ENCODE results near the gene PHLDB1.
"Not testable (repeated sequence)": the region's sequence is repeated elsewhere in the genome, so short reads cannot be mapped to it uniquely, and the experiment has no call there.

The PHLDB1 gene

DNA sequence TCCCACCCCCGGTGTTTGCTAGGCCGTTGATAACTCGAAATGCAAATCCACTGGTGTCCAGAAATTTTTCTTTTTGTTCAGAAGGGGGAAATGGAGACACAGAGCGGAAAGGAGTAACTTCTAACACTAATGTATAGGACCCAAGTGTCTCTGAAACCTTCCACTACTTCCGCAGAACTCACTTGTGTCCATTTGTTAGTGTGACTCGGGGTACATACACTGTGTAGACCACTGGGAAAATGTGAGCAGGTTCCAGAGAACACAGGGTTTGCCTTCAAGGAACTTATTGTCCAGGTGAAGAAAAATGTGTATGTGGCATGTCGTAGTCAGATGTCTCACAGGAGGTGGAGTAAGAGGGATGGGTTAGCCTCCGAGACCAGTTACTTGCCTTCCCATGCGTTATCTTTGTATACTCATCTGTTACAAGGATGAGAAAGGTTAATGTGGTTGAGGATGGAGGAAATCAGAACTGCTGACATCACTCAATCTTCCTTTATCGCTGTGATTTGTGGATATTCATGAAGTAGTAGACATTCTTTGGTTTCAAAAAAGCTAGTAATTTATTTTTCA is 34.3 kb upstream of the PHLDB1 start:
- TF ChIP-seq, protein P1, sequence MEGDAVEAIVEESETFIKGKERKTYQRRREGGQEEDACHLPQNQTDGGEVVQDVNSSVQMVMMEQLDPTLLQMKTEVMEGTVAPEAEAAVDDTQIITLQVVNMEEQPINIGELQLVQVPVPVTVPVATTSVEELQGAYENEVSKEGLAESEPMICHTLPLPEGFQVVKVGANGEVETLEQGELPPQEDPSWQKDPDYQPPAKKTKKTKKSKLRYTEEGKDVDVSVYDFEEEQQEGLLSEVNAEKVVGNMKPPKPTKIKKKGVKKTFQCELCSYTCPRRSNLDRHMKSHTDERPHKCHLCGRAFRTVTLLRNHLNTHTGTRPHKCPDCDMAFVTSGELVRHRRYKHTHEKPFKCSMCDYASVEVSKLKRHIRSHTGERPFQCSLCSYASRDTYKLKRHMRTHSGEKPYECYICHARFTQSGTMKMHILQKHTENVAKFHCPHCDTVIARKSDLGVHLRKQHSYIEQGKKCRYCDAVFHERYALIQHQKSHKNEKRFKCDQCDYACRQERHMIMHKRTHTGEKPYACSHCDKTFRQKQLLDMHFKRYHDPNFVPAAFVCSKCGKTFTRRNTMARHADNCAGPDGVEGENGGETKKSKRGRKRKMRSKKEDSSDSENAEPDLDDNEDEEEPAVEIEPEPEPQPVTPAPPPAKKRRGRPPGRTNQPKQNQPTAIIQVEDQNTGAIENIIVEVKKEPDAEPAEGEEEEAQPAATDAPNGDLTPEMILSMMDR (IDR thresholded peaks at IDR 0.05; ENCODE audit: low read depth, low read length, poor library complexity, severe bottlenecking) = no peak
- no peak for TF ChIP-seq EZH2phosphoT487 (IDR thresholded peaks at IDR 0.05; ENCODE audit: borderline replicate concordance, low read length)
- Histone ChIP-seq H3K79me2 (ENCODE audit: control insufficient read depth, low read length) (peaks cover 66% of the 10 kb centered on the region), H3K9me3 (ENCODE audit: control insufficient read depth, insufficient read depth, low read length) (no peaks in the 10 kb centered on the region), H3K4me3 (ENCODE audit: low read length) (peak overlapping the region; percentile 99), H3K9me2 (replicated peaks; ENCODE audit: control insufficient read depth, low read length) (no peaks in the 10 kb centered on the region), H4K20me1 (ENCODE audit: control insufficient read depth, insufficient read depth, low read depth, low read length) (peaks cover 17% of the 10 kb centered on the region), H3F3A (ENCODE audit: control insufficient read depth, insufficient read depth) (no peaks in the 10 kb centered on the region), H3K4me2 (ENCODE audit: low read length) (peak overlapping the region; percentile 89), H3K27me3 (ENCODE audit: control insufficient read depth, low read length) (no peaks in the 10 kb centered on the region), H3K4me1 (ENCODE audit: control insufficient read depth, low read length) (peaks cover 30% of the 10 kb centered on the region), H3K27ac (ENCODE audit: low read depth, low read length) (peak overlapping the region; percentile 62), H3K36me3 (ENCODE audit: control insufficient read depth, low read length) (peaks cover 24% of the 10 kb centered on the region)

DNA sequence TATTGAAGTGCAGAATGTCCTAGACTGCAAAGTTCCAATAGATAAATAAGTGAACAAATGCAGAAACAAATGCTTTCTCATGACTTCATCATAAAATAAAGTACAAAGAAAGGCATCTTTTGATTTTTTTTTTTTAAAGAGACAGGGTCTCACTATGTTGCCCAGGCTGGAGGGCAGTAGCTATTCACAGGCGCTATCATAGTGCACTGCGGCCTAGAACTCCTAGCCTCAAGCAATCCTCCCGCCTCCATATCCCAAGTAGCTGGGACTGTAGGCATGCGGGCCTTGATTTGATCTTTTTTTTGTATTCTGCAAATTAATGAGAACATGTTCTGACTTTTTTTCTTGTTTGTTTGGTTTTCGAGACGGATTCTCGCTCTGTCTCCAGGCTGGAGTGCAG is 32.8 kb upstream of the PHLDB1 start:
- Histone ChIP-seq H3K4me1 (ENCODE audit: control insufficient read depth, low read length) (peaks cover 30% of the 10 kb centered on the region), H3K4me2 (ENCODE audit: low read length) (peak overlapping the region; percentile 89), H4K20me1 (ENCODE audit: control insufficient read depth, insufficient read depth, low read depth, low read length) (peaks cover 17% of the 10 kb centered on the region), H3K27me3 (ENCODE audit: control insufficient read depth, low read length) (no peaks in the 10 kb centered on the region), H3K79me2 (ENCODE audit: control insufficient read depth, low read length) (peaks cover 80% of the 10 kb centered on the region), H3K27ac (ENCODE audit: low read depth, low read length) (no peak overlapping the region), H3K4me3 (ENCODE audit: low read length) (0 out of 2 replicates have a peak overlapping the region, but pooled peaks have one; percentile 1), H3K9me2 (replicated peaks; ENCODE audit: control insufficient read depth, low read length) (no peaks in the 10 kb centered on the region), H3K9me3 (ENCODE audit: control insufficient read depth, insufficient read depth, low read length) (no peaks in the 10 kb centered on the region), H3K36me3 (ENCODE audit: control insufficient read depth, low read length) (peaks cover 24% of the 10 kb centered on the region), H3F3A (ENCODE audit: control insufficient read depth, insufficient read depth) (no peaks in the 10 kb centered on the region)
- TF ChIP-seq, protein P1 (IDR thresholded peaks at IDR 0.05; ENCODE audit: low read depth, low read length, poor library complexity, severe bottlenecking) = no peak
- no peak for TF ChIP-seq EZH2phosphoT487 (IDR thresholded peaks at IDR 0.05; ENCODE audit: borderline replicate concordance, low read length)

DNA sequence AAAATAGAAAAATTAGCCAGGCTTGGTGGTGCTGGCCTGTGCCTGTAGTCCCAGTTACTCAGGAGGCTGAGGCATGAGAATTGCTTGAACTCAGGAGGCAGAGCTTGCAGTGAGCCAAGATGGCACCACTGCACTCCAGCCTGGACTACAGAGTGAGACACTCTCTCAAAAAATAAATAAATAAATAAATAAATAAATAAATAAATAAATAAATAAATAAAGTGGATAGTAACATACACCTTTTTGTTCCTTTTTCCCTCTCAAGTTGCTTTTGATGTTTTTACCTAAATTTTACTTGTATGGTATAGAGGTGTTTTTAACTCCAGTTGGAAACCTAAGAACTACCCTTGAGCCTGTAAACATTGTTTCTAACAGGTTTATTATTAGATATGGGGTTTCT is 29.4 kb upstream of the PHLDB1 start:
- H3K4me3 ChIP-seq (ENCODE audit: low read length); H3K27me3 ChIP-seq (ENCODE audit: control insufficient read depth, low read length); H3F3A ChIP-seq (ENCODE audit: control insufficient read depth, insufficient read depth); H3K4me2 ChIP-seq (ENCODE audit: low read length); H3K9me3 ChIP-seq (ENCODE audit: control insufficient read depth, insufficient read depth, low read length); H3K9me2 ChIP-seq (replicated peaks; ENCODE audit: control insufficient read depth, low read length); H3K27ac ChIP-seq (ENCODE audit: low read depth, low read length): not testable (repeated sequence)
- peaks cover 91% of the 10 kb centered on the region for H3K79me2 ChIP-seq (ENCODE audit: control insufficient read depth, low read length)
- peaks cover 17% of the 10 kb centered on the region for H4K20me1 ChIP-seq (ENCODE audit: control insufficient read depth, insufficient read depth, low read depth, low read length)
- H3K36me3 ChIP-seq (ENCODE audit: control insufficient read depth, low read length) = peaks cover 41% of the 10 kb centered on the region
- peaks cover 22% of the 10 kb centered on the region for H3K4me1 ChIP-seq (ENCODE audit: control insufficient read depth, low read length)

DNA sequence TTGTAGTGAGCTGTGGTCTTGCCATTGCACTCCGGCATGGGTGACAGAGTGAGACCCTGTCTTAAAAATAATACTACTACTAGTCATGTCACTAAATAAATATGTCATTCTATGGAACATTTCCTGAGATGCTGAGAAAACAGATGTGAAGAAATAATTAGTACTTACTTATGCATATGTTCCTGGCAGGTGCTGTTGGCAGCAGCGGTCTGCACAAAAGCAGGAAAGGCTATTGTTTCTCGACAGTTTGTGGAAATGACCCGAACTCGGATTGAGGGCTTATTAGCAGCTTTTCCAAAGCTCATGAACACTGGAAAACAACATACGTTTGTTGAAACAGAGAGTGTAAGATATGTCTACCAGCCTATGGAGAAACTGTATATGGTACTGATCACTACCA is 26.4 kb upstream of the PHLDB1 start:
- peaks cover 53% of the 10 kb centered on the region for H3K36me3 ChIP-seq (ENCODE audit: control insufficient read depth, low read length)
- H3K79me2 ChIP-seq (ENCODE audit: control insufficient read depth, low read length) = peaks cover 60% of the 10 kb centered on the region
- H3K4me2 ChIP-seq (ENCODE audit: low read length) = no peak overlapping the region
- no peaks in the 10 kb centered on the region for H3K27me3 ChIP-seq (ENCODE audit: control insufficient read depth, low read length)
- no peaks in the 10 kb centered on the region for H3K9me2 ChIP-seq (replicated peaks; ENCODE audit: control insufficient read depth, low read length)
- no peak for TF ChIP-seq EZH2phosphoT487 (IDR thresholded peaks at IDR 0.05; ENCODE audit: borderline replicate concordance, low read length)
- TF ChIP-seq, protein P1 (IDR thresholded peaks at IDR 0.05; ENCODE audit: low read depth, low read length, poor library complexity, severe bottlenecking) = no peak
- H3F3A ChIP-seq (ENCODE audit: control insufficient read depth, insufficient read depth) = no peaks in the 10 kb centered on the region
- no peak overlapping the region for H3K27ac ChIP-seq (ENCODE audit: low read depth, low read length)
- no peaks in the 10 kb centered on the region for H3K9me3 ChIP-seq (ENCODE audit: control insufficient read depth, insufficient read depth, low read length)
- no peaks in the 10 kb centered on the region for H3K4me1 ChIP-seq (ENCODE audit: control insufficient read depth, low read length)
- H4K20me1 ChIP-seq (ENCODE audit: control insufficient read depth, insufficient read depth, low read depth, low read length) = no peaks in the 10 kb centered on the region
- no peak overlapping the region for H3K4me3 ChIP-seq (ENCODE audit: low read length)
